ENCODE results near the gene IL24.
A peak's percentile ranks its signal among the peaks of the same experiment; 100 is the strongest.

Gene IL24

GRCh38 chr1:206904423-206905142 lies 7.3 kb downstream of the IL24 start:
- H3K4me1 ChIP-seq (ENCODE audit: low read length) = peaks cover 22% of the 10 kb centered on the region
- H3K9me3 ChIP-seq (ENCODE audit: insufficient read depth, low read length) = no peaks in the 10 kb centered on the region
- TF ChIP-seq CTCF (IDR thresholded peaks at IDR 0.05; ENCODE audit: low read depth, low read length) (no peak), EZH2phosphoT487 (IDR thresholded peaks at IDR 0.05; ENCODE audit: low read depth) (no peak)
- peak overlapping the region; percentile 38; the same call in 1 of the 2 replicates for H3K4me2 ChIP-seq (ENCODE audit: low read length)
- no peaks in the 10 kb centered on the region for H4K20me1 ChIP-seq (ENCODE audit: insufficient read depth, low read length)
- H3K9ac ChIP-seq (ENCODE audit: low read length) = no peak overlapping the region
- no peaks in the 10 kb centered on the region for H3K79me2 ChIP-seq (ENCODE audit: low read length)
- no peak overlapping the region for H3K27ac ChIP-seq (ENCODE audit: low read length)
- H3K4me3 ChIP-seq (ENCODE audit: low read length) = no peak overlapping the region
- H2AFZ ChIP-seq (ENCODE audit: low read depth, low read length) = no peak overlapping the region
- H3K36me3 ChIP-seq (replicated peaks; ENCODE audit: low read depth, low read length) = no peaks in the 10 kb centered on the region
- H3K27me3 ChIP-seq (ENCODE audit: low read depth, low read length) = peaks cover 14% of the 10 kb centered on the region

- Histone ChIP-seq H4K20me1 (ENCODE audit: insufficient read depth, low read length) (no peaks in the 10 kb centered on the region), H3K4me3 (ENCODE audit: low read length) (no peak overlapping the region), H3K27me3 (ENCODE audit: low read depth, low read length) (peaks cover 22% of the 10 kb centered on the region), H3K4me1 (ENCODE audit: low read length) (peaks cover 26% of the 10 kb centered on the region), H2AFZ (ENCODE audit: low read depth, low read length) (peak overlapping the region; percentile 6; the same call in 1 of the 2 replicates), H3K4me2 (ENCODE audit: low read length) (peak overlapping the region; percentile 38), H3K36me3 (replicated peaks; ENCODE audit: low read depth, low read length) (no peaks in the 10 kb centered on the region), H3K9ac (ENCODE audit: low read length) (no peak overlapping the region), H3K27ac (ENCODE audit: low read length) (no peak overlapping the region), H3K9me3 (ENCODE audit: insufficient read depth, low read length) (no peaks in the 10 kb centered on the region), H3K79me2 (ENCODE audit: low read length) (no peaks in the 10 kb centered on the region)
- no peak for TF ChIP-seq CTCF (IDR thresholded peaks at IDR 0.05; ENCODE audit: low read depth, low read length)
These were observed 8.3 kb downstream of the IL24 start for GRCh38 chr1:206905295-206906164.

GRCh38 chr1:206907304-206907991 lies 10.2 kb downstream of the IL24 start:
- no peak overlapping the region for H3K4me3 ChIP-seq (ENCODE audit: low read length)
- peaks cover 22% of the 10 kb centered on the region for H3K27me3 ChIP-seq (ENCODE audit: low read depth, low read length)
- TF ChIP-seq CTCF (IDR thresholded peaks at IDR 0.05; ENCODE audit: low read depth, low read length) (peak; percentile 38), EZH2phosphoT487 (IDR thresholded peaks at IDR 0.05; ENCODE audit: low read depth) (no peak)
- no peak overlapping the region for H2AFZ ChIP-seq (ENCODE audit: low read depth, low read length)
- H3K4me1 ChIP-seq (ENCODE audit: low read length) = peaks cover 37% of the 10 kb centered on the region
- no peaks in the 10 kb centered on the region for H3K79me2 ChIP-seq (ENCODE audit: low read length)
- H3K4me2 ChIP-seq (ENCODE audit: low read length) = no peak overlapping the region
- no peak overlapping the region for H3K27ac ChIP-seq (ENCODE audit: low read length)
- H4K20me1 ChIP-seq (ENCODE audit: insufficient read depth, low read length) = no peaks in the 10 kb centered on the region
- H3K9me3 ChIP-seq (ENCODE audit: insufficient read depth, low read length) = no peaks in the 10 kb centered on the region
- no peak overlapping the region for H3K9ac ChIP-seq (ENCODE audit: low read length)
- H3K36me3 ChIP-seq (replicated peaks; ENCODE audit: low read depth, low read length) = no peaks in the 10 kb centered on the region

- H3K79me2 ChIP-seq (ENCODE audit: low read length) = no peaks in the 10 kb centered on the region
- no peak overlapping the region for H3K9ac ChIP-seq (ENCODE audit: low read length)
- H3K9me3 ChIP-seq (ENCODE audit: insufficient read depth, low read length) = no peaks in the 10 kb centered on the region
- H3K4me1 ChIP-seq (ENCODE audit: low read length) = peaks cover 41% of the 10 kb centered on the region
- H3K4me2 ChIP-seq (ENCODE audit: low read length) = no peak overlapping the region
- peaks cover 22% of the 10 kb centered on the region for H3K27me3 ChIP-seq (ENCODE audit: low read depth, low read length)
- H3K27ac ChIP-seq (ENCODE audit: low read length) = no peak overlapping the region
- no peak overlapping the region for H2AFZ ChIP-seq (ENCODE audit: low read depth, low read length)
- no peak overlapping the region for H3K4me3 ChIP-seq (ENCODE audit: low read length)
- TF ChIP-seq CTCF (IDR thresholded peaks at IDR 0.05; ENCODE audit: low read depth, low read length) (no peak), EZH2phosphoT487 (IDR thresholded peaks at IDR 0.05; ENCODE audit: low read depth) (no peak)
- H3K36me3 ChIP-seq (replicated peaks; ENCODE audit: low read depth, low read length) = no peaks in the 10 kb centered on the region
- no peaks in the 10 kb centered on the region for H4K20me1 ChIP-seq (ENCODE audit: insufficient read depth, low read length)
These were observed 10.8 kb downstream of the IL24 start for GRCh38 chr1:206908038-206908437.
